WTC11 (cell line): ENCODE measurements around the gene DNAJC3.

Experiments used
- CREM ChIP-seq: sonication (generic); formaldehyde crosslinking; IDR thresholded peaks from 2 replicates; pipeline ENCODE4 v1.8.1; 2022; ENCODE audit warnings: mild to moderate bottlenecking, missing genetic modification reagents, moderate library complexity
- GABPB1 ChIP-seq: sonication (generic); formaldehyde crosslinking; IDR thresholded peaks from 2 replicates; pipeline ENCODE4 v1.8.1; 2023; ENCODE audit warnings: mild to moderate bottlenecking, missing genetic modification reagents
- PRDM15 ChIP-seq: sonication (generic); formaldehyde crosslinking; IDR thresholded peaks from 2 replicates; pipeline ENCODE4 v1.8.0; 2022; ENCODE audit warnings: missing genetic modification reagents
- SMAD3 ChIP-seq: sonication (generic); formaldehyde crosslinking; IDR thresholded peaks from 2 replicates; pipeline ENCODE4 v1.8.0; 2022; ENCODE audit warnings: missing genetic modification reagents, mild to moderate bottlenecking, borderline replicate concordance
- TEAD4 ChIP-seq: sonication (generic); formaldehyde crosslinking; IDR thresholded peaks from 2 replicates; pipeline ENCODE4 v1.8.0; 2022; ENCODE audit warnings: mild to moderate bottlenecking, missing genetic modification reagents
- TF ChIP-seq, protein P1 (sequence below): fragments of 200-600 bp; IDR thresholded peaks from 2 replicates; pipeline ENCODE4 v1.8.0; 2022; ENCODE audit warnings: antibody characterized with exemption
- TF ChIP-seq, protein P2 (sequence below): sonication (generic); formaldehyde crosslinking; IDR thresholded peaks from 2 replicates; pipeline ENCODE4 v1.8.0; 2022; ENCODE audit warnings: mild to moderate bottlenecking, missing genetic modification reagents
- TF ChIP-seq, protein P3 (sequence below): sonication (generic); formaldehyde crosslinking; IDR thresholded peaks from 2 replicates; pipeline ENCODE4 v1.8.1; 2022; ENCODE audit warnings: low read depth, missing genetic modification reagents, borderline replicate concordance
- TF ChIP-seq, protein P4 (sequence below): sonication (generic); formaldehyde crosslinking; IDR thresholded peaks from 2 replicates; pipeline ENCODE4 v1.8.1; 2023; ENCODE audit warnings: mild to moderate bottlenecking, missing genetic modification reagents, moderate library complexity
- TF ChIP-seq, protein P5 (sequence below): fragments of 250-450 bp; sonication (Bioruptor Pico); IDR thresholded peaks from 2 replicates; pipeline ENCODE4 v2.1.2; 2022; ENCODE audit warnings: mild to moderate bottlenecking, moderate library complexity

GRCh38 chr13:95740979-95741320 lies 64.0 kb downstream of the DNAJC3 start:
- TF ChIP-seq, protein P1, sequence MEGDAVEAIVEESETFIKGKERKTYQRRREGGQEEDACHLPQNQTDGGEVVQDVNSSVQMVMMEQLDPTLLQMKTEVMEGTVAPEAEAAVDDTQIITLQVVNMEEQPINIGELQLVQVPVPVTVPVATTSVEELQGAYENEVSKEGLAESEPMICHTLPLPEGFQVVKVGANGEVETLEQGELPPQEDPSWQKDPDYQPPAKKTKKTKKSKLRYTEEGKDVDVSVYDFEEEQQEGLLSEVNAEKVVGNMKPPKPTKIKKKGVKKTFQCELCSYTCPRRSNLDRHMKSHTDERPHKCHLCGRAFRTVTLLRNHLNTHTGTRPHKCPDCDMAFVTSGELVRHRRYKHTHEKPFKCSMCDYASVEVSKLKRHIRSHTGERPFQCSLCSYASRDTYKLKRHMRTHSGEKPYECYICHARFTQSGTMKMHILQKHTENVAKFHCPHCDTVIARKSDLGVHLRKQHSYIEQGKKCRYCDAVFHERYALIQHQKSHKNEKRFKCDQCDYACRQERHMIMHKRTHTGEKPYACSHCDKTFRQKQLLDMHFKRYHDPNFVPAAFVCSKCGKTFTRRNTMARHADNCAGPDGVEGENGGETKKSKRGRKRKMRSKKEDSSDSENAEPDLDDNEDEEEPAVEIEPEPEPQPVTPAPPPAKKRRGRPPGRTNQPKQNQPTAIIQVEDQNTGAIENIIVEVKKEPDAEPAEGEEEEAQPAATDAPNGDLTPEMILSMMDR = no peak
- TF ChIP-seq, protein P2, sequence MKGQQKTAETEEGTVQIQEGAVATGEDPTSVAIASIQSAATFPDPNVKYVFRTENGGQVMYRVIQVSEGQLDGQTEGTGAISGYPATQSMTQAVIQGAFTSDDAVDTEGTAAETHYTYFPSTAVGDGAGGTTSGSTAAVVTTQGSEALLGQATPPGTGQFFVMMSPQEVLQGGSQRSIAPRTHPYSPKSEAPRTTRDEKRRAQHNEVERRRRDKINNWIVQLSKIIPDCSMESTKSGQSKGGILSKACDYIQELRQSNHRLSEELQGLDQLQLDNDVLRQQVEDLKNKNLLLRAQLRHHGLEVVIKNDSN = no peak
- no peak for TF ChIP-seq SMAD3
- no peak for TF ChIP-seq PRDM15 (CRISPR knock-in tag)
- TF ChIP-seq, protein P3, sequence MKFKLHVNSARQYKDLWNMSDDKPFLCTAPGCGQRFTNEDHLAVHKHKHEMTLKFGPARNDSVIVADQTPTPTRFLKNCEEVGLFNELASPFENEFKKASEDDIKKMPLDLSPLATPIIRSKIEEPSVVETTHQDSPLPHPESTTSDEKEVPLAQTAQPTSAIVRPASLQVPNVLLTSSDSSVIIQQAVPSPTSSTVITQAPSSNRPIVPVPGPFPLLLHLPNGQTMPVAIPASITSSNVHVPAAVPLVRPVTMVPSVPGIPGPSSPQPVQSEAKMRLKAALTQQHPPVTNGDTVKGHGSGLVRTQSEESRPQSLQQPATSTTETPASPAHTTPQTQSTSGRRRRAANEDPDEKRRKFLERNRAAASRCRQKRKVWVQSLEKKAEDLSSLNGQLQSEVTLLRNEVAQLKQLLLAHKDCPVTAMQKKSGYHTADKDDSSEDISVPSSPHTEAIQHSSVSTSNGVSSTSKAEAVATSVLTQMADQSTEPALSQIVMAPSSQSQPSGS (CRISPR knock-in tag) = no peak
- no peak for TF ChIP-seq GABPB1 (CRISPR knock-in tag)
- TF ChIP-seq TEAD4 (CRISPR knock-in tag) = no peak
- TF ChIP-seq CREM (CRISPR knock-in tag) = no peak
- TF ChIP-seq, protein P4, sequence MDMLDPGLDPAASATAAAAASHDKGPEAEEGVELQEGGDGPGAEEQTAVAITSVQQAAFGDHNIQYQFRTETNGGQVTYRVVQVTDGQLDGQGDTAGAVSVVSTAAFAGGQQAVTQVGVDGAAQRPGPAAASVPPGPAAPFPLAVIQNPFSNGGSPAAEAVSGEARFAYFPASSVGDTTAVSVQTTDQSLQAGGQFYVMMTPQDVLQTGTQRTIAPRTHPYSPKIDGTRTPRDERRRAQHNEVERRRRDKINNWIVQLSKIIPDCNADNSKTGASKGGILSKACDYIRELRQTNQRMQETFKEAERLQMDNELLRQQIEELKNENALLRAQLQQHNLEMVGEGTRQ = no peak
- TF ChIP-seq, protein P5, sequence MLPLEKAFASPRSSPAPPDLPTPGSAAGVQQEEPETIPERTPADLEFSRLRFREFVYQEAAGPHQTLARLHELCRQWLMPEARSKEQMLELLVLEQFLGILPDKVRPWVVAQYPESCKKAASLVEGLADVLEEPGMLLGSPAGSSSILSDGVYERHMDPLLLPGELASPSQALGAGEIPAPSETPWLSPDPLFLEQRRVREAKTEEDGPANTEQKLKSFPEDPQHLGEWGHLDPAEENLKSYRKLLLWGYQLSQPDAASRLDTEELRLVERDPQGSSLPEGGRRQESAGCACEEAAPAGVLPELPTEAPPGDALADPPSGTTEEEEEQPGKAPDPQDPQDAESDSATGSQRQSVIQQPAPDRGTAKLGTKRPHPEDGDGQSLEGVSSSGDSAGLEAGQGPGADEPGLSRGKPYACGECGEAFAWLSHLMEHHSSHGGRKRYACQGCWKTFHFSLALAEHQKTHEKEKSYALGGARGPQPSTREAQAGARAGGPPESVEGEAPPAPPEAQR = no peak
